Fibroblast of the aortic adventitia (primary cell): ENCODE measurements around the gene CHPF. TPM values are rescaled to one million over a fixed set of nuclear protein-coding genes. Genes with fewer than 3 reads are reported as not detected.

Source experiments
- DNase-seq: peaks from one replicate; pipeline ENCODE4 v3.0.0-alpha.2; 2010; ENCODE audit warnings: low read depth
- H3K4me3 ChIP-seq: 2 replicates; pipeline ENCODE4 v1.5.1; 2011; ENCODE audit warnings: low read depth, mild to moderate bottlenecking, control low read depth, low read length, moderate library complexity
- CTCF ChIP-seq: IDR thresholded peaks from 2 replicates; pipeline ENCODE4 v1.5.1; 2011; ENCODE audit warnings: mild to moderate bottlenecking, low read length, control low read depth, inconsistent platforms; ENCODE audit not compliant: insufficient read depth
- total RNA-seq: library from RNA; depleted of rRNA; stranded (reverse); fragments of >200 nt; gene quantifications from 2 replicates; pipeline ENCODE4 v1.2.3, GENCODE V29; 2012; ENCODE audit warnings: low replicate concordance

The CHPF gene
- total RNA-seq, 1 donor, result 62.4 TPM

GRCh38 chr2:219557320-219557719, 13.7 kb upstream of the CHPF start:
- DNase-seq, result no peak
- no peak for TF ChIP-seq CTCF
- no peak overlapping the region for H3K4me3 ChIP-seq

GRCh38 chr2:219556413-219556812, 12.8 kb upstream of the CHPF start:
- DNase-seq, result no peak
- TF ChIP-seq CTCF, result no peak
- no peak overlapping the region for H3K4me3 ChIP-seq

GRCh38 chr2:219555956-219556355, 12.3 kb upstream of the CHPF start:
- TF ChIP-seq CTCF, result no peak
- H3K4me3 ChIP-seq, result no peak overlapping the region
- no peak for DNase-seq

- TF ChIP-seq CTCF, result no peak
- H3K4me3 ChIP-seq, result no peak overlapping the region
- DNase-seq, result no peak
These were observed 10.7 kb upstream of the CHPF start for GRCh38 chr2:219554350-219554749.

- DNase-seq, result no peak
- no peak for TF ChIP-seq CTCF
These were observed 9.9 kb upstream of the CHPF start for GRCh38 chr2:219553463-219553963.

GRCh38 chr2:219553168-219553417, 9.5 kb upstream of the CHPF start:
- H3K4me3 ChIP-seq, result peak overlapping the region; percentile 71
- TF ChIP-seq CTCF, result no peak
- no peak for DNase-seq

More at GRCh38 chr2:219553463-219553963, 9.9 kb upstream of the CHPF start:
- H3K4me3 ChIP-seq, result no peak overlapping the region

GRCh38 chr2:219552382-219553167, 9.0 kb upstream of the CHPF start:
- peak overlapping the region; percentile 71 for H3K4me3 ChIP-seq
- no peak for TF ChIP-seq CTCF
- peak; percentile 70 for DNase-seq
